ENCODE measurements around the gene AHNAK.

Gene AHNAK

DNA sequence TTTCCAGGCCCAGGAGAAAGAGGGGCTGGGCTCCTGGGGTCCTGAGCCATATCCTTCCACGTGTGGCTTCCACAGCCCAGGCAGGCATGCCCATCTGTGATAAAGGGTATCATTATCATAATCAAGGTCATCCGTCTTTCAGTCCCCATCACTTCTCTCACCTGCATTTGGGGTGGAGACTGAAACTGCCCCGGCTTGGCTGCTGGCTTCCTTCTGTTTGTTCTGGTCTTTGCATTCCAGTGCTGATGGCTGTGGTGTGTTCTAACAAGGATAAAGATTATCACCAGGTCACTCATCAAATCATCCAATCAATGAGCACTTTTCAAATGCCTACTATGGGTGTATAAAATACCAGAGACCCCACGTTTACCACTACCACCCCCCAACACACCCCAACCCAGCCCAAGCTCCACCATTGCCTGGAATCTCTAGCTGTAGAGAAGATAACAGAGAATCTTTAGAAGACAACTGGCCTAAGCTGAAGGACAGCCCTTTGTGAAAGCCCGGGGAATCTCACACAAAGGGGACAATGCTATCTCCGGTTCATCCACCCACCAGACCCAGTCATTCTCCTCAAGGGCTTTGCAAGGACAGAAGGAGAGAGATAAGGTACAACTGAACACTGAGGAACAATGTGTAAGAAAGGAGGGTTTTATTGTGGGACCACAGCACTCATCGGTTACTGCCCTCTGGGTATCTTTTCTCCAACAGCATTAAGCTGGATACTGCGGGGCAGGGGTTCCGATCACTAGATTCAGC, 54.9 kb downstream of the AHNAK start:
- Histone ChIP-seq H3K27me3 (ENCODE audit: control insufficient read depth, insufficient read depth, low read length) (no peaks in the 10 kb centered on the region), H3K36me3 (ENCODE audit: control insufficient read depth, insufficient read depth, low read length) (no peaks in the 10 kb centered on the region), H3K9me3 (ENCODE audit: control insufficient read depth, low read length) (no peaks in the 10 kb centered on the region), H3K4me3 (ENCODE audit: low read length) (no peak overlapping the region), H3K9ac (ENCODE audit: low read length) (no peak overlapping the region), H3K4me1 (ENCODE audit: control insufficient read depth, insufficient read depth, low read length) (no peaks in the 10 kb centered on the region)

DNA sequence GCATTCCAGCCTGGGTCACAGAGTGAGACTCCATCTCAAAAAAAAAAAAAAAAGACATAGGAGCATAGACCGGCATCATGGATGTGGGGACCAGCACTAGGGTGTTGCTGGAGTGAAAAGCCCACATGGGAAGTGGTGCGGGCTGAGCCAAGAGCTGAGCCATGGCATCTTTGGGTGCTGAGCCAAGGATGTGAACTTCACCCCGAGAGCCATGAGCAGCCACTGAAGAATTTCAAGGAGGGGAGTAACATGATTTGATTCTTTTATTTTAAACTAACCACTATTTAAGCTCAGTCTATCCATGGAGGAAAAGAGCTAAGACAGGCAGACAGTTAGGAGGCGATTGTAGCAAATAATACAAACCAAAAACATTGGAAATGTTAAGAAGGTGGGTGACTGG, 57.4 kb downstream of the AHNAK start:
- no peak overlapping the region for H3K4me3 ChIP-seq (ENCODE audit: low read length)
- no peaks in the 10 kb centered on the region for H3K4me1 ChIP-seq (ENCODE audit: control insufficient read depth, insufficient read depth, low read length)
- no peaks in the 10 kb centered on the region for H3K9me3 ChIP-seq (ENCODE audit: control insufficient read depth, low read length)
- H3K36me3 ChIP-seq (ENCODE audit: control insufficient read depth, insufficient read depth, low read length): no peaks in the 10 kb centered on the region
- H3K27me3 ChIP-seq (ENCODE audit: control insufficient read depth, insufficient read depth, low read length): no peaks in the 10 kb centered on the region
- H3K9ac ChIP-seq (ENCODE audit: low read length): no peak overlapping the region

DNA sequence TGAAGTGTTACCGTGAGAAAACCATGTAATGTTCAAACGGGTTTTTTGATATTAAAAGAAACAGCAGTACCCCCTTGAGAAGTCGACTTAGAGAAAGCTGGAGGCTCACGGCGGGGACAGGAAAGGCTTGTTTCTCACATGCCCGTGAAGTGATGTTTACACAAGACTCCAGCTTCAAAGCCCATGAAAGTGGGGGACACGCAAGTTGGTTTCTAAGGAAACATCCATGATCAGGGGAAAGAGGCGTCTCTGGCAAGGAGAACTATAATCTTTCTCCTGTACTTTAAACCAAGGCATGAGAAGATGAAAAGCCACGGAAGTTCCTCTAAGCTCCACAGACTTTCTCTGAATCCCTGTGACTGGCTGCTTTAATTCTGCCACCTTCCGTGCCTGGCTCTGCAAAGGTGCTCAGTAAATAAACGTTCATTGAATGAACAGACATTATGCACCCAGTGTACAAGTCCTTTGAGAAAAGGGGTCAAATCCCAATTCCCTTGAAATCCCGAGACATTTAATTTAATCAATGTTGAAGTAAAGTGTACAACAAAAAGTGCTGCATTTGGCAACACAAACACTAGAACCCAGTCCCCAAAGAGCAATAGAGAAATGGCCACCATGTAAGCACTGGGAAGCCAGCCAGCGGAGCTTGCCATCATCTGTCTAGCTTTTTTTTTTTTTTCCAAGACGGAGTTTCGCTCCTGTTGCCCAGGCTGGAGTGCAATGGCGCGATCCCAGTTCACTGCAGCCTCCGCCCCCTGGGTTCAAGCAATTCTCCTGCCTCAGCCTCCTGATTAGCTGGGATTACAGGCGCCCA, 58.7 kb downstream of the AHNAK start:
- H3K36me3 ChIP-seq (ENCODE audit: control insufficient read depth, insufficient read depth, low read length): no peaks in the 10 kb centered on the region
- H3K9ac ChIP-seq (ENCODE audit: low read length): no peak overlapping the region
- H3K4me3 ChIP-seq (ENCODE audit: low read length): no peak overlapping the region
- no peaks in the 10 kb centered on the region for H3K4me1 ChIP-seq (ENCODE audit: control insufficient read depth, insufficient read depth, low read length)
- no peaks in the 10 kb centered on the region for H3K9me3 ChIP-seq (ENCODE audit: control insufficient read depth, low read length)
- no peaks in the 10 kb centered on the region for H3K27me3 ChIP-seq (ENCODE audit: control insufficient read depth, insufficient read depth, low read length)

DNA sequence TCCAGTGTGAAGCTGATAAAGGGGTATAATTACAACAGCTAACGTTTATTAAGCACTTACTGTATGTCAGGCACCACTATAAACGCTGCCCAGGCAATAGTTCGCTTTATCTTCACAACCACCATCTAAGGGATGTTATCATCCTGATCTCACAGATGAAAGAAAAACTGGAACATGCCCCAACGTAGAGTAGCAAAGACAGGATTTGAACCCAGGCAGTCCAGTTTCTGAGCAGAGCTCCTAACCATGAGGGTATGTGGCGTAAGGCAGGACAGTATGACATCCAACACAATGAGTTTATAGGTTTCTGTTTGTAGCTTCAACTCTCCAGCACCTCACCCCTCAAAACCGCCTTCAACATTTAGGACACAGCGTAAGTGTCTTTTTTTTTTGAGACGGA, 59.5 kb downstream of the AHNAK start:
- H3K36me3 ChIP-seq (ENCODE audit: control insufficient read depth, insufficient read depth, low read length): no peaks in the 10 kb centered on the region
- no peaks in the 10 kb centered on the region for H3K9me3 ChIP-seq (ENCODE audit: control insufficient read depth, low read length)
- no peak overlapping the region for H3K9ac ChIP-seq (ENCODE audit: low read length)
- no peak overlapping the region for H3K4me3 ChIP-seq (ENCODE audit: low read length)
- no peaks in the 10 kb centered on the region for H3K4me1 ChIP-seq (ENCODE audit: control insufficient read depth, insufficient read depth, low read length)
- no peaks in the 10 kb centered on the region for H3K27me3 ChIP-seq (ENCODE audit: control insufficient read depth, insufficient read depth, low read length)

DNA sequence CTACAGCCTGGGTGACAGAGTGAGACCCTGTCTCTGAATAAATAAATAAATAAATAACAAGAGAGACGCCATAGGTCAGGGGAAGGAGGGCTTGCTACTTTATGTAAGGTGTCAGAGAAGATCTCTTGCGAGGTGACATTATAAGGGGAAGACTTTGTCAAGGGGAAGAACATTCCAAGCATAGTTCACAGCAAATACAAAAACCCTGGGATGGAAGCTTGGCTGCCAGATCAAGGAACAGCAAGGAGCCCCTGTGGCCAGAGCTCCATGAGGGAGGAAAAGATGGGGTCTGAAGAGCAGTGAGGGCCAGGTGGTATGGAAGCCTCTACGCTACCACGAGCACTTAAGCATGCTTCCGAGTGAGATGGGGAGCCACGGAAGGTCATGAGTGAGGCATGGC, 62.3 kb downstream of the AHNAK start:
- Histone ChIP-seq H3K4me1 (ENCODE audit: control insufficient read depth, insufficient read depth, low read length) (no peaks in the 10 kb centered on the region), H3K9ac (ENCODE audit: low read length) (no peak overlapping the region), H3K27me3 (ENCODE audit: control insufficient read depth, insufficient read depth, low read length) (no peaks in the 10 kb centered on the region), H3K4me3 (ENCODE audit: low read length) (no peak overlapping the region), H3K9me3 (ENCODE audit: control insufficient read depth, low read length) (no peaks in the 10 kb centered on the region), H3K36me3 (ENCODE audit: control insufficient read depth, insufficient read depth, low read length) (no peaks in the 10 kb centered on the region)

DNA sequence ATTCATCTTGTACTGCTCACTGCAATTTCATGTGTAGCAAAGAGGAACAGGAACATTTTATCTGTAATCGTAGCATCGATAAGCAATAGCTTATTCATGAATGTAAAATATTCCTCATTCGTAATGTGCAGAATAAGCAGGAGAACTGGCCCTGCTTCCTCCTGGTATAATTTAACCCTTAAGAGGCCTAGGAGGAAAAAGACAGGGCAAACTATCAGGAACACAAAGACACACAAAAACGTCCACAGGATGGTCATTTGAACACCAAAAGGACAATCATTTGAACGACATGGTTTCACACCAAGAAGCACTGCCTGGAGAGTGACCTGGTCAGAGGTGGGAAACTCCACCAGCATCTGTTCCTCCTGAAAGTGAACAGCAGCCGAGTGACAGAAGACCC, 63.9 kb downstream of the AHNAK start:
- H3K9me3 ChIP-seq (ENCODE audit: control insufficient read depth, low read length): no peaks in the 10 kb centered on the region
- no peaks in the 10 kb centered on the region for H3K36me3 ChIP-seq (ENCODE audit: control insufficient read depth, insufficient read depth, low read length)
- no peak overlapping the region for H3K4me3 ChIP-seq (ENCODE audit: low read length)
- H3K9ac ChIP-seq (ENCODE audit: low read length): no peak overlapping the region
- no peaks in the 10 kb centered on the region for H3K27me3 ChIP-seq (ENCODE audit: control insufficient read depth, insufficient read depth, low read length)
- H3K4me1 ChIP-seq (ENCODE audit: control insufficient read depth, insufficient read depth, low read length): no peaks in the 10 kb centered on the region

DNA sequence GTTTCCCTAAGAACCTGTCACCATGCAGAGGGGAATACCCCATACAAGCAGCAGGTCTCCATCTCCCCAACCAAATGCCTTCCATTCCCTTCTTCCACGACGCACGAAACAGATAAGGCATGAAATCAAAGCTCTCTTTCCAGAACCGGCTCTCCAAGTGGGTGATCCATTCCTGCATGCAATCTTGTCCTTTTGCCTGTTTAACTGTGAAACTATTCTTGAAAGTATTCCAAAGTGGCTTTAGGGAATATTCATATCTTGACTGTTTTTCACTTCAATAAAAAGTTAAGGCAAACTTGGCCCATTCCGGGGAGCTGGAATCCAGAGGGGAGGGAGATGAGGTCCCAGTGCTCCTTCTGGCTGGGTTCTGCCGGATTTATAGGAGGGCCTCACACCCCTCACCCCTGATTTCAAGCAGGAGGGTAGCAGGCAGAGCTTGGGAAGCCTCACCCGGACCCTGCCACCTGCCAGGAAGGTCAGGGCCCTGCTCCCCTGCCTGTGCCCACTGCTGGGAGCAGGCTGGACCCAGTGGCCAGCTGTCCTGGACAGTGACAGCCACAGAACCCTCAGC, 66.9 kb downstream of the AHNAK start:
- no peak overlapping the region for H3K9ac ChIP-seq (ENCODE audit: low read length)
- no peaks in the 10 kb centered on the region for H3K27me3 ChIP-seq (ENCODE audit: control insufficient read depth, insufficient read depth, low read length)
- no peak overlapping the region for H3K4me3 ChIP-seq (ENCODE audit: low read length)
- no peaks in the 10 kb centered on the region for H3K36me3 ChIP-seq (ENCODE audit: control insufficient read depth, insufficient read depth, low read length)
- no peaks in the 10 kb centered on the region for H3K9me3 ChIP-seq (ENCODE audit: control insufficient read depth, low read length)
- H3K4me1 ChIP-seq (ENCODE audit: control insufficient read depth, insufficient read depth, low read length): no peaks in the 10 kb centered on the region

DNA sequence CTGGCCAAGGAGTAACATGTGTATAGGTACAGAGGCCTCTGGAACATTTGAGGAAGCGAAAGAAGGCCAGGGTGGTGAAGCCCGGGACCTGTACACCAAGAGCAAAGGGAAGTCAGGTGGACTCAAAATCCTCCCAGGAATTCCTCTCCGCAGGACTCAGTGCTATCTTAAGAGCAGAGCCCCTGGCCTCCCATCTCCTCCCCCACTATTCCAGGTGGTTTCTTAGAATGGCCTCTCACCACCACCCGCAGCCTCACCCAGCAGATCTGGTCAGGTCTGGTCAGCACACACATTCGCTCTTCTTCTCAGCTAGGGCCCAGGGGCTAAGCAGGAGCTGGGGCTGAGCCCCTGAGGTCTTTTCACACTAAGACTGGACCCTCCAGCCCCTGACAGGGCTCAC, 68.7 kb downstream of the AHNAK start:
- H3K9ac ChIP-seq (ENCODE audit: low read length): no peak overlapping the region
- H3K4me1 ChIP-seq (ENCODE audit: control insufficient read depth, insufficient read depth, low read length): no peaks in the 10 kb centered on the region
- H3K9me3 ChIP-seq (ENCODE audit: control insufficient read depth, low read length): no peaks in the 10 kb centered on the region
- no peaks in the 10 kb centered on the region for H3K27me3 ChIP-seq (ENCODE audit: control insufficient read depth, insufficient read depth, low read length)
- no peak overlapping the region for H3K4me3 ChIP-seq (ENCODE audit: low read length)
- H3K36me3 ChIP-seq (ENCODE audit: control insufficient read depth, insufficient read depth, low read length): no peaks in the 10 kb centered on the region

DNA sequence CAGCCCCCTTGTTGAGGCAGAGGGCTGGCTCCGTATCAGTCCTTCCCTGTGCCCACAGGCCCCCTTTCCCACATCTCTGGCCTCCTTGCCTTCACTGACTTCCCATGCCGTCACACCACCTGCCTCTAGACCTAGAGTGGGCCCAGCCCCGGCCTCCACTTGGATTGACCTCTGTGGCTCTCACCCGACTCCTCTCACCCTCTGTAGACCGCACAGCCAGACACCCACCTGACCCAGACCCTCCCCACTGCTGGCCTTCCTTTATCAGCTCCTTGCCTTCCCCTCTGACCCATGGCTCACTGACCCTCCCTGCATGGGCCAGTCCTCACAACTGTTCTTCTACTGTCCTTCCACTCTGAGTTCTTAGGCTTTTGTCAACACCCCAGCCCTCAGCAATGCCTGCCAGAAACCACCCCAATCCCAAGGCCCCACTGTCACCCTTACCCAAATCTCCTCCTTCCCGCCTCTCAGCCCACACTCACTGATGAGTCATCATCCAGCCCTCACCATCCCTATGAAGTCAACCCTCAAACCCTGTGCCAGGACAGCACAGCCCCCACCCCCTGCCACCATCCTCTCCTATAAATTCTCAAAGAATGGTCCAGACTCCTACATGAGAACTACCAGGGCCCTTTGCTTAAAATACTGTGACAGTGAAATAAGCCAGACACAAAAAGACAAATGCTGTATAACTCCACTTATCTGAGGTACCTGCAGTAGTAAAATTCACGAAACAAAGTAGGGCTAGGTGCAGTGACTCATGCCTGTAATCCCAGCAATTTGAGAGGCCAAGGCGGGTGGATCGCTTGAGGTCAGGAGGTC, 74.3 kb downstream of the AHNAK start:
- Histone ChIP-seq H3K4me3 (ENCODE audit: low read length) (no peak overlapping the region), H3K9me3 (ENCODE audit: control insufficient read depth, low read length) (no peaks in the 10 kb centered on the region), H3K36me3 (ENCODE audit: control insufficient read depth, insufficient read depth, low read length) (no peaks in the 10 kb centered on the region), H3K4me1 (ENCODE audit: control insufficient read depth, insufficient read depth, low read length) (no peaks in the 10 kb centered on the region), H3K9ac (ENCODE audit: low read length) (no peak overlapping the region), H3K27me3 (ENCODE audit: control insufficient read depth, insufficient read depth, low read length) (no peaks in the 10 kb centered on the region)

DNA sequence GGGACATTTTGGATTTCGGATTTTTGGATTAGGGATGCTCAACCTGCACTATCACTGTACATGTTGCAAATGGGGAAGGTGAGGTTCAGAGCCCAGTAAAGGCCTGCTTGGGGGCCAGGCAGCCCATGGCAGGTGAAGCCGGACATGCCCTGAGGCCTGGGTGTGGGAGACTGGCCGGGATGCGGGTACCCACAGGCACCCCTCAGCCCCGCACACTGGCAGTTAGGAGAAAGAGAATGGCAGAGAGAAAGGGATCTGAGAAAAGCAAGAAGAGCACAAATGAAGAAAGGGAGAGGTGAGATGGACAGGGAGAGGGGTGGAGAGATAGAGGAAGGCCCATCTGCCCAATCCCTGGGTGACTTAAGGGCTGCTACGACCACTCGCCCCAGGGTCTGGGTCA, 75.0 kb downstream of the AHNAK start:
- Histone ChIP-seq H3K36me3 (ENCODE audit: control insufficient read depth, insufficient read depth, low read length) (no peaks in the 10 kb centered on the region), H3K27me3 (ENCODE audit: control insufficient read depth, insufficient read depth, low read length) (no peaks in the 10 kb centered on the region), H3K4me3 (ENCODE audit: low read length) (no peak overlapping the region), H3K4me1 (ENCODE audit: control insufficient read depth, insufficient read depth, low read length) (no peaks in the 10 kb centered on the region), H3K9me3 (ENCODE audit: control insufficient read depth, low read length) (no peaks in the 10 kb centered on the region), H3K9ac (ENCODE audit: low read length) (no peak overlapping the region)

DNA sequence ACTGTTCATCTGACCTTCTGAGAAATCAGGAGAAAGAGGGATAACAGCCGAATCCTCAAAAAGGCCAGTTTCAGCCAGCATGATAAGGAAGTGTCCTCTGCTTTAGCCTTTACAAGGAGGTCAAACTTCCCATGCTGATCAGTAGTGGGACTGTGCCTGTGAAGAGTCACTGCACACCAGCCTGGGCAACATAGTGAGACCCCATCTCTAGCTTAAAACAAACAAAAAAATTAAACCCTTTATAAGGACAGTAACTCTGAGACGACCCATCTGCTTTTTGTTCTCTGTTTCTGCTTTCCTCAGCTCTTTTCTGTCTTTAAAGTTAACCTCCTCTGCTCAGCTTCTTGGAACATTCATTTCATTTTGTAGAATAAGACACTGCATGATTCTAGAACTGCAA, 78.0 kb downstream of the AHNAK start:
- Histone ChIP-seq H3K9me3 (ENCODE audit: control insufficient read depth, low read length) (no peaks in the 10 kb centered on the region), H3K9ac (ENCODE audit: low read length) (no peak overlapping the region), H3K27me3 (ENCODE audit: control insufficient read depth, insufficient read depth, low read length) (no peaks in the 10 kb centered on the region), H3K4me1 (ENCODE audit: control insufficient read depth, insufficient read depth, low read length) (no peaks in the 10 kb centered on the region), H3K36me3 (ENCODE audit: control insufficient read depth, insufficient read depth, low read length) (no peaks in the 10 kb centered on the region), H3K4me3 (ENCODE audit: low read length) (no peak overlapping the region)

DNA sequence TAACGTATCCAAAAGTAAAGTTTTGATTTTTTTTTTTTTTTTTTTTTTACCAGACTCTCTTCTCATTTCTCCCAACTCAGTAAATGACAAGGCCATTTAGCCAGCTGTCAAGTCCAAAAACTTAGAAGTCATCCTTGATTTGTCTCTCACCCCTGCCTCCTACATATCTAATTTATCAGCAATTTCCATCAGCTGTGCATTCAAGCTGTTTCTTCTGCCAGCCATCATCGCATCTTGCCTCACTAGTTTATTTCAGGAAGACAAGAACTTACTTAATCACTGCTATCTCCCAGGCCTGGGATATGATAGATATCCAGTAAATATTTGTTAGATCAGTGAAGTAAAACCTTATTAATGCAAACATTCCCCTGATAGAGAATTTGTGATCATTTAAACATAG, 80.2 kb downstream of the AHNAK start:
- no peak overlapping the region for H3K4me3 ChIP-seq (ENCODE audit: low read length)
- H3K36me3 ChIP-seq (ENCODE audit: control insufficient read depth, insufficient read depth, low read length): no peaks in the 10 kb centered on the region
- H3K4me1 ChIP-seq (ENCODE audit: control insufficient read depth, insufficient read depth, low read length): no peaks in the 10 kb centered on the region
- no peaks in the 10 kb centered on the region for H3K27me3 ChIP-seq (ENCODE audit: control insufficient read depth, insufficient read depth, low read length)
- no peak overlapping the region for H3K9ac ChIP-seq (ENCODE audit: low read length)
- H3K9me3 ChIP-seq (ENCODE audit: control insufficient read depth, low read length): no peaks in the 10 kb centered on the region

All from mucosa of stomach (tissue), 1 donor.